Measurements from ENCODE around the gene CFAP119. TPM values are rescaled to one million over a fixed set of nuclear protein-coding genes. Genes with fewer than 3 reads are reported as not detected.

CFAP119 gene
- total RNA-seq, 3 donors from 2014 or later (not counting 1 experiment from before 2014, with no cell fraction given): 3.4 to 5.1 (median 4.9) TPM

GRCh38 chr16:30787613-30788378, 25.9 kb upstream of the CFAP119 start:
- Histone ChIP-seq H3K4me3 (ENCODE audit: low read length) (peak overlapping the region; percentile 67), H3K9me3 (ENCODE audit: control insufficient read depth, insufficient read depth, low read length) (no peaks in the 10 kb centered on the region), H3K4me1 (ENCODE audit: control insufficient read depth, insufficient read depth, low read length) (peaks cover 22% of the 10 kb centered on the region), H3K36me3 (ENCODE audit: control insufficient read depth, insufficient read depth, low read length) (no peaks in the 10 kb centered on the region), H3K27ac (ENCODE audit: low read length) (no peak overlapping the region), H3K27me3 (ENCODE audit: control insufficient read depth, insufficient read depth, low read length) (peaks cover 11% of the 10 kb centered on the region)
- TF ChIP-seq, protein P1, sequence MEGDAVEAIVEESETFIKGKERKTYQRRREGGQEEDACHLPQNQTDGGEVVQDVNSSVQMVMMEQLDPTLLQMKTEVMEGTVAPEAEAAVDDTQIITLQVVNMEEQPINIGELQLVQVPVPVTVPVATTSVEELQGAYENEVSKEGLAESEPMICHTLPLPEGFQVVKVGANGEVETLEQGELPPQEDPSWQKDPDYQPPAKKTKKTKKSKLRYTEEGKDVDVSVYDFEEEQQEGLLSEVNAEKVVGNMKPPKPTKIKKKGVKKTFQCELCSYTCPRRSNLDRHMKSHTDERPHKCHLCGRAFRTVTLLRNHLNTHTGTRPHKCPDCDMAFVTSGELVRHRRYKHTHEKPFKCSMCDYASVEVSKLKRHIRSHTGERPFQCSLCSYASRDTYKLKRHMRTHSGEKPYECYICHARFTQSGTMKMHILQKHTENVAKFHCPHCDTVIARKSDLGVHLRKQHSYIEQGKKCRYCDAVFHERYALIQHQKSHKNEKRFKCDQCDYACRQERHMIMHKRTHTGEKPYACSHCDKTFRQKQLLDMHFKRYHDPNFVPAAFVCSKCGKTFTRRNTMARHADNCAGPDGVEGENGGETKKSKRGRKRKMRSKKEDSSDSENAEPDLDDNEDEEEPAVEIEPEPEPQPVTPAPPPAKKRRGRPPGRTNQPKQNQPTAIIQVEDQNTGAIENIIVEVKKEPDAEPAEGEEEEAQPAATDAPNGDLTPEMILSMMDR (IDR thresholded peaks at IDR 0.05): no peak
- DNase-seq (no peak), ATAC-seq (no peak)
- no peak overlapping the region for H3K27ac Mint-ChIP-seq
- intact Hi-C loops (cut with micrococcal nuclease): no loop called here
- no peaks in the 10 kb centered on the region for H3K9me3 Mint-ChIP-seq
- 63% methylated on average over 11 of the region's 11 CpGs for WGBS (ENCODE audit: insufficient coverage)
- peak overlapping the region; percentile 88 for H3K4me3 Mint-ChIP-seq
- H3K36me3 Mint-ChIP-seq: no peaks in the 10 kb centered on the region
- H3K27me3 Mint-ChIP-seq (ENCODE audit: low read depth in 2 of 2): peaks cover 8 to 13% of the 10 kb centered on the region in 2 donors
- peaks cover 5 to 18% of the 10 kb centered on the region in 2 donors for H3K4me1 Mint-ChIP-seq

GRCh38 chr16:30786936-30787612, 25.2 kb upstream of the CFAP119 start, which contains the start of gene ZNF629:
TSS of gene ZNF629 (minus strand) at chr16:30787205. CDS start at chr16:30784482, 2,723 bp downstream.
- Histone ChIP-seq H3K27ac (ENCODE audit: low read length) (no peak within 1 kb of the TSS), H3K4me1 (ENCODE audit: control insufficient read depth, insufficient read depth, low read length) (peaks cover 22% of the 10 kb centered on the region), H3K4me3 (ENCODE audit: low read length) (peak within 1 kb of the TSS; percentile 67), H3K27me3 (ENCODE audit: control insufficient read depth, insufficient read depth, low read length) (peaks cover 11% of the 10 kb centered on the region), H3K36me3 (ENCODE audit: control insufficient read depth, insufficient read depth, low read length) (no peaks in the 10 kb centered on the region), H3K9me3 (ENCODE audit: control insufficient read depth, insufficient read depth, low read length) (no peaks in the 10 kb centered on the region)
- Mint-ChIP-seq H3K36me3 (no peaks in the 10 kb centered on the region), H3K27ac (peak within 1 kb of the TSS in 1 of 2 donors; percentile 52), H3K4me1 (peaks cover 5 to 18% of the 10 kb centered on the region in 2 donors), H3K9me3 (no peaks in the 10 kb centered on the region), H3K4me3 (peak within 1 kb of the TSS; percentile 88), H3K27me3 (ENCODE audit: low read depth in 2 of 2) (peaks cover 8 to 13% of the 10 kb centered on the region in 2 donors)
- intact Hi-C loops (cut with micrococcal nuclease): no loop called here
- 2% methylated on average over 37 of the region's 37 CpGs for WGBS (ENCODE audit: insufficient coverage)
- DNase-seq (peak in 1 of 2 donors; percentile 59), ATAC-seq (peak; percentile 26 to 58 (median 41))
- TF ChIP-seq, protein P1 (IDR thresholded peaks at IDR 0.05): no peak

- WGBS (ENCODE audit: insufficient coverage): 9% methylated on average over 47 of the region's 57 CpGs
- Mint-ChIP-seq H3K27me3 (ENCODE audit: low read depth in 2 of 2) (peaks cover 8 to 13% of the 10 kb centered on the region in 2 donors), H3K4me1 (peaks cover 5 to 18% of the 10 kb centered on the region in 2 donors), H3K27ac (peak overlapping the region in 1 of 2 donors; percentile 16), H3K4me3 (peak overlapping the region; percentile 69), H3K36me3 (no peaks in the 10 kb centered on the region), H3K9me3 (no peaks in the 10 kb centered on the region)
- intact Hi-C loops (cut with micrococcal nuclease): no loop called here
- Histone ChIP-seq H3K27ac (ENCODE audit: low read length) (no peak overlapping the region), H3K27me3 (ENCODE audit: control insufficient read depth, insufficient read depth, low read length) (peaks cover 11% of the 10 kb centered on the region), H3K9me3 (ENCODE audit: control insufficient read depth, insufficient read depth, low read length) (no peaks in the 10 kb centered on the region), H3K36me3 (ENCODE audit: control insufficient read depth, insufficient read depth, low read length) (no peaks in the 10 kb centered on the region), H3K4me3 (ENCODE audit: low read length) (peak overlapping the region; percentile 67), H3K4me1 (ENCODE audit: control insufficient read depth, insufficient read depth, low read length) (peaks cover 22% of the 10 kb centered on the region)
- no peak for DNase-seq
- ATAC-seq: peak; percentile 44 to 64 (median 50)
- TF ChIP-seq, protein P1 (IDR thresholded peaks at IDR 0.05): no peak
These were observed 24.5 kb upstream of the CFAP119 start for GRCh38 chr16:30786115-30786935.
